ENCODE data around the gene GARIN5A. TPM values are rescaled to one million over a fixed set of nuclear protein-coding genes. Genes with fewer than 3 reads are reported as not detected.

Gene GARIN5A
- total RNA-seq, 1 donor, result not detected

GRCh38 chr19:50500060-50500752 lies 23.6 kb upstream of the GARIN5A start:
- TF ChIP-seq CTCF (IDR thresholded peaks at IDR 0.05; ENCODE audit: insufficient read depth, low read depth, low read length), result peak; percentile 7
- no peak for DNase-seq (ENCODE audit: low read depth)

GRCh38 chr19:50498219-50499056 lies 21.8 kb upstream of the GARIN5A start:
- no peak for DNase-seq (ENCODE audit: low read depth)
- TF ChIP-seq CTCF (IDR thresholded peaks at IDR 0.05; ENCODE audit: insufficient read depth, low read depth, low read length), result no peak
- H3K4me3 ChIP-seq (ENCODE audit: low read depth, low read length), result no peak overlapping the region

More at GRCh38 chr19:50500060-50500752, 23.6 kb upstream of the GARIN5A start:
- H3K4me3 ChIP-seq (ENCODE audit: low read depth, low read length), result no peak overlapping the region

GRCh38 chr19:50497022-50497405 lies 20.4 kb upstream of the GARIN5A start:
- DNase-seq (ENCODE audit: low read depth), result no peak
- TF ChIP-seq CTCF (IDR thresholded peaks at IDR 0.05; ENCODE audit: insufficient read depth, low read depth, low read length), result no peak
- H3K4me3 ChIP-seq (ENCODE audit: low read depth, low read length), result no peak overlapping the region

GRCh38 chr19:50496189-50497021 lies 19.8 kb upstream of the GARIN5A start:
- no peak for DNase-seq (ENCODE audit: low read depth)
- no peak overlapping the region for H3K4me3 ChIP-seq (ENCODE audit: low read depth, low read length)
- no peak for TF ChIP-seq CTCF (IDR thresholded peaks at IDR 0.05; ENCODE audit: insufficient read depth, low read depth, low read length)

GRCh38 chr19:50495020-50495531 lies 18.4 kb upstream of the GARIN5A start:
- no peak overlapping the region for H3K4me3 ChIP-seq (ENCODE audit: low read depth, low read length)
- DNase-seq (ENCODE audit: low read depth), result no peak
- TF ChIP-seq CTCF (IDR thresholded peaks at IDR 0.05; ENCODE audit: insufficient read depth, low read depth, low read length), result no peak

GRCh38 chr19:50494186-50495019 lies 17.8 kb upstream of the GARIN5A start:
- no peak for DNase-seq (ENCODE audit: low read depth)
- no peak for TF ChIP-seq CTCF (IDR thresholded peaks at IDR 0.05; ENCODE audit: insufficient read depth, low read depth, low read length)
- no peak overlapping the region for H3K4me3 ChIP-seq (ENCODE audit: low read depth, low read length)
